NCI-H1092 (cell line): ENCODE results near the gene RHBDL1.

ENCODE experiments used
- DNase-seq: peaks from one replicate; lab custom pipeline; 2025; lab: John Stamatoyannopoulos, UW

Gene RHBDL1

DNA sequence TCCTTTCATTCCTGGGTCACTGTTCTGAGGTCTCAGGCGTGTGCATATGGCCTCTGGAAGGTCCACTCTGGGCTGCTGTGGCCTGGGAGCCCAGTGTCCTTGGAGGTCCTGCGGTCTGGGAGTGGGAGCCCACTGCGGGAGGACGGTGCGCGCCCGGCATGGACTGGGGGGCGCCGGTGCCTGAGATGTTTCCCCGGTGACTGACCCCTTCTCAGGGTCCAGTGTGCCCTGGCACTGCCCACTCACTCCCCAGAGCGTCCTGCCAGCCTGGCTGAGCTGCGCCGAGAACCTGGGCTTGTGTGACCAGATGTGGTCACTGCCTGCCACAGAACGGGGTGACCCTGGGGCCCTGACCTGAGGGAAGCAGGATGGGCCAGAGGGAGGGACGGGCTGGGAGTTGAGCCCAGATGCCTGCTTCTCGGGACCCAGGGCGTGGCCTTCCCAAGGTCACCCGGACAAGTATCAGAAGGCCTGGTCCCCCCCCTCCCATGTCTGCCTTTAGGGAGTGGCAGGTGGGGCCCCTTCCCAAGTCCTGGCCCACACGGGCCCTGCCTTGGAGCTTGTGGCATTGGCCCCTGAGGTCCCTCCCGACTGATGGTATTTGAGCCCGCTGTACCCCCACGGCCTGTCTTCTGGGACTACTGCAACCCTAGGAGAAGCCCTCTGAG is 1.1 kb upstream of the RHBDL1 start:
- DNase-seq, result no peak

DNA sequence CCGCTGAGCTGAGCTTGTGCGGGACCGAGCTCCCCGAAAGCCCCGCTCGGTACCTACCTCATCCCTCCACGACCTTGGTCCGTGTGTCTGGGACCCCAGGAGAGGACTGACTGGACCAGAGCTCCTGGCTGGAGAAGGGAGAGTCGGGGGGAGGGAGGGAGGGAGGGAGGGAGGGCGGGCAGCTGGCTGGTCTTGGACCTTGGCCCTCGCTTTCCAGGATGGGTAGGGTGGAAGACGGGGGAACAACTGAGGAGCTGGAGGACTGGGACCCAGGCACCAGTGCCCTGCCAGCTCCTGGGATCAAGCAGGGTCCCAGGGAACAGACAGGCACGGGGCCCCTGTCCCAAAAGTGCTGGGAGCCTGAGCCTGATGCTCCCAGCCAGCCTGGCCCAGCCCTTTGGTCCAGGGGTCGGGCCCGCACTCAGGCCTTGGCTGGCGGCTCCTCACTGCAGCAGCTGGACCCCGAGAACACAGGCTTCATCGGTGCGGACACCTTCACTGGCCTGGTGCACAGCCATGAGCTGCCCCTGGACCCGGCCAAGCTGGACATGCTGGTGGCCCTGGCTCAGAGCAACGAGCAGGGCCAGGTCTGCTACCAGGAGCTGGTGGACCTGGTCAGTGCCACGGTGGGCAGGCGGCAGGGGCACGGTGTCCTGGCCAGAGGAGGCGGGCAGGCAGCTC is 553 bp downstream of the RHBDL1 start:
- no peak for DNase-seq

DNA sequence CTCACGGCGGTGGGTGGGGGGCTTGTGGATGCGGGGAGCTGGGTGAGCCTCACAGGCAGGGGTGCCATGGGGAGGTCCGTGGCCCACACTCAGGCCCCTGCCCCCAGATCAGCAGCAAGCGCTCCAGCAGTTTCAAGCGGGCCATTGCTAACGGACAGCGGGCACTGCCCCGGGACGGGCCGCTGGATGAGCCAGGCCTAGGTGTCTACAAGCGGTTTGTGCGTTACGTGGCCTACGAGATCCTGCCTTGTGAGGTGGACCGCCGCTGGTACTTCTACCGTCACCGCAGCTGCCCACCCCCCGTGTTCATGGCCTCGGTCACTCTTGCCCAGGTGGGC is 1.1 kb downstream of the RHBDL1 start:
- no peak for DNase-seq

DNA sequence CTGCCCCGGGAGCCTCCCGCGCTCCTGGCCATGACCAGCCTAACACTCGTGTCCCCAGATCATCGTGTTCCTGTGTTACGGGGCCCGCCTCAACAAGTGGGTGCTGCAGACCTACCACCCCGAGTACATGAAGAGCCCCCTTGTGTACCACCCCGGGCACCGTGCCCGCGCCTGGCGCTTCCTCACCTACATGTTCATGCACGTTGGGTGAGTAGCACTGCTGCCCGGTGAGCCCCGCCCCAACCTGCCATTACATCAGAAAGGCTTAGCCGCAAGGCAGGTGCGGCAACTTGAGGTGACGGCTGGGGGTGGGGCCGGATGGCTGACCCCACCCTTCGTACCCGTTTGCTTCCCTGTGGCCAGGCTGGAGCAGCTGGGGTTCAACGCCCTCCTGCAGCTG is 1.4 kb downstream of the RHBDL1 start:
- DNase-seq, result no peak

DNA sequence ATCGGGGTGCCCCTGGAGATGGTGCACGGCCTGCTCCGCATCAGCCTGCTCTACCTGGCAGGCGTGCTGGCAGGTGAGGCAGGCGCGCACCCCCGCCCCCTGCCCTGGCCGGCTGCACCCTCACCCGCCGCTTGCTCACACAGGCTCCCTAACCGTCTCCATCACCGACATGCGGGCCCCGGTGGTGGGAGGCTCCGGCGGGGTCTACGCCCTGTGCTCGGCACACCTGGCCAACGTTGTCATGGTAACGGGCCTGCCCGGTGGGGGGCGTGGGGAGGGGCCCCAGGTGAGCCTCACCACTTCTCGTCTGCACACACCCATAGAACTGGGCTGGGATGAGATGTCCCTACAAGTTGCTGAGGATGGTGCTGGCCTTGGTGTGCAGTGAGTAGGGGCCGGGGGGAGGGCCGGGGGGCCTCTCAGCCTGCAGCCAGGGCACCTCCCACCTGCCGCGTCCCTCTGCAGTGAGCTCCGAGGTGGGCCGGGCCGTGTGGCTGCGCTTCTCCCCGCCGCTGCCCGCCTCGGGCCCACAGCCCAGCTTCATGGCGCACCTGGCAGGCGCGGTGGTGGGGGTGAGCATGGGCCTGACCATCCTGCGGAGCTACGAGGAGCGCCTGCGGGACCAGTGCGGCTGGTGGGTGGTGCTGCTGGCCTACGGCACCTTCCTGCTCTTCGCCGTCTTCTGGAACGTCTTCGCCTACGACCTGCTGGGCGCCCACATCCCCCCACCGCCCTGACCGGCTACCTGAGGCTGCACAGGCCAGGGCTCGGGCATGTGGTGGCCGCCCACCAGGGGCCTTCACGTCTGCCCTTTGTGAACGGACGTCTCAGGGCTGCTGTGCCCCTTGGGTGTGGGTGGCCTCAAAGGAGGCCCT is 2.1 kb downstream of the RHBDL1 start:
- DNase-seq, result no peak

DNA sequence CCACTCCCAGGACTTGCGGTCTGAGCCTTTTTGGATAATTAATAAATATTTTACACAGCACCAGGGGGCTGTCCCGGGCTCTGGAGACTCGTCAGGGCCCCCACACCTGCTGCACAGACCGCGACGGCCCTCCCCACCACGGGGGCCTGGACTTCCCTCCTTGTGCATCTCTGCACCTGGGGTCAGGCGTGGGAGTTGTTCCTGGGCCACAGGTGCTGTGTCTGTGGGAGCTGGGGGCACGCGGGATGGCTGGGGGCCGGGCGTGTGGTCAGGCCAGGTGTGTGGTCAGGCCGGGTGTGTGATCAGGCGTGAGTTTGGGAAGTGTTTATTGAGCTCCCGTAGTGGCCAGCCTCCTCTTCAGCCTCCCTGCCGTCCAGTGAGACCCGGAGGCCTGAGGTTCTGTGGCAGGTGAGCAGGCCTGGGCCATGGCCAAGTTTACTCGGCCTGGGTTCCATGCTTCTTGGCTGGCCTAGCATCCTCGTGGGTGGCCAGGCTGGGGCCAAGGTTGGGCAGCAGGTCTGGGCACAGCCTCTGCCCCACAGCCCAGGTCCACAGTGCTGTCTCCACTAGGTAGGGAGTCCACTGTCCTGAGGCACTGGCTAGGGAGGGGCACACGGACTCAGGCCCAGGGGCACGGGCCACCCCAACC is 2.9 kb downstream of the RHBDL1 start:
- DNase-seq, result no peak

DNA sequence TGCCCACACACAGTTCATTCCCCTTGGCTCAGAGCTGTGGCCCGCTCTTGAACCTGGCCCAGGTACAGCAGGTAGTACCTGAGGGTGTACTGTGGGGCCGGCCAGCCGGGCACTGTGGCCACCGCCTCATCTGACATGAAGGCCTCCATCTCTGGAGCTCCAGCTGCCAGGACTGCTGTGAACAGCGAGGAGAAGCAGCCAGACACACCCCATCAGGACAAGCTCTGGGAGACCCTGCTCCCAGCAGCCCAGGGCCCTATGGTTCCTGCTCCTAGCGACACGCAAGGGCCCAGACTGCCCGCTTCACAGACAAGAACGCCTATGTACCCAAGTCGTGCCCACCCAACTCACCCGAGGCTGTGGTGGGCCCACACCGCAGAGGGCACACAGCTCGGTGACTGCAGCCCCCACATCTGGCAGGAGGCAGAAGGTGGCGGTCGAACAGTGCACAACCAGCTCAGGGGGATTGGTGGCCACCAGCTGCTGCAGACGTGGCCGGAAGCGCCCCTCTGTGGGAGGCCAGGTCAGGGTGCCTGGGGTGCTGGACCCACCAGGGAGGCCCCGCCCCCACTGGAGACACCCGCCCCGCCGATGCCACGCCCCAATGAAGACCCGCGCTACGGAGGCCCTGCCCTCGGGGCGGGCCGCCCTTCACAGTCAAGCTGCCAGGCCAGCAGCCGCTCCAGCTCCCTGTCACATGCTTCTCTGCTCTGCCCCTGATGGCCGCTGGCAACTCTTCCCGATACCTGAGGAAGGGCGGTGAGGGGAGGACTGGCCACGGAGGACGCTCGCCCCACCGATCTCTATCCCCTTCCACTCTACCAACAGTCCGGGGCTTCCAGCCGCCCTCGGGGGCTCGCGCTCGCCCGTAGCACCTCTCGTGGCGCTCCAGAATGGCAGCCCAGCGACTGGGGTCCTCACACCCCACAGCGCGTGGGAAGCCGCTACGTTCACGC is 3.7 kb downstream of the RHBDL1 start:
- DNase-seq, result peak; percentile 69

DNA sequence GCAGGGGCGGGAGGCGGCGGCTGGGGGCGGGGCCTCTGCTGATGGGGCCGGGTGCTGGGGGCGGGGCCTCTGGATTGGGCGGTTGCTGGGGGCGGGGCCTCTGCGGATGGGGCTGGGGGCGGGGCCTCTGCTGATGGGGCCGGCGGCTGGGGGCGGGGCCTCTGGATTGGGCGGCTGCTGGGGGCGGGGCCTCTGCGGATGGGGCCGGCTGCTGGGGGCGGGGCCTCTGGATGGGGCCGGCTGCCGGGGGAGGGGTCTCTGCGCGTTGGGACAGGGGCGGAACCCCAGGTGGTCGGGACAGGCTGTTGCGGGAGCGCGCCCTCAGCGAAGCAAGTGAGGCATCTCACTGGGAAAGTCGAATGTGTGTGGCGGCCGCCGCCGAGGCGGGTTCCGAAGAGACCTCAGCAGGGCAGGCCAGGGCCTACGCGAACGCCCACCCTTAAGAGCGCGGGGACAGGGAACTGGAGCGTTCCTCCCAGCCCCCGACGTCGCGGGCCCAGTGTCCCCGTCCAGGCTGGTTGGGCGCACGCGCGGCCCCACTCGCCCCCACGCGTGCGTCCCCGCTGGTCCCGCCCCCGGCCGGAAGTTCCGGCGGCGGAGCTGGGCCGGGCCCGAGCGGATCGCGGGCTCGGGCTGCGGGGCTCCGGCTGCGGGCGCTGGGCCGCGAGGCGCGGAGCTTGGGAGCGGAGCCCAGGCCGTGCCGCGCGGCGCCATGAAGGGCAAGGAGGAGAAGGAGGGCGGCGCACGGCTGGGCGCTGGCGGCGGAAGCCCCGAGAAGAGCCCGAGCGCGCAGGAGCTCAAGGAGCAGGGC is 4.5 kb downstream of the RHBDL1 start, which contains the start of gene STUB1:
Gene STUB1 (plus strand): TSS at position 597 of the 811 bp plus-strand sequence. CDS start 116 bp downstream, at position 713.
- peak; percentile 83 for DNase-seq

DNA sequence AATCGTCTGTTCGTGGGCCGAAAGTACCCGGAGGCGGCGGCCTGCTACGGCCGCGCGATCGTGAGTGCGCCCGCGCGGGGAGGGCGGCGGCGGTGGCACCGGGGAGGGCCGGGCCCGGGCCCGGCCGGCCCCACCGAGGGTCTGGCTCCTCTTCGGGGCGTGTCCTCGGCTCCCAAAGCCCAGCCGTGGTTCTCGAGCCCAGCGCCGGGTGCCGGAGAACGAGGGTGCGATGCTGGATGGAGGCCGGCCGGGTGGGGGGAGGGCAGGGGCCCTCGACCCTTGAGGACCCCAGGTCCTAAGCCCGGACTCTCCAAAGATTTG is 5.1 kb downstream of the RHBDL1 start:
- DNase-seq, result no peak

DNA sequence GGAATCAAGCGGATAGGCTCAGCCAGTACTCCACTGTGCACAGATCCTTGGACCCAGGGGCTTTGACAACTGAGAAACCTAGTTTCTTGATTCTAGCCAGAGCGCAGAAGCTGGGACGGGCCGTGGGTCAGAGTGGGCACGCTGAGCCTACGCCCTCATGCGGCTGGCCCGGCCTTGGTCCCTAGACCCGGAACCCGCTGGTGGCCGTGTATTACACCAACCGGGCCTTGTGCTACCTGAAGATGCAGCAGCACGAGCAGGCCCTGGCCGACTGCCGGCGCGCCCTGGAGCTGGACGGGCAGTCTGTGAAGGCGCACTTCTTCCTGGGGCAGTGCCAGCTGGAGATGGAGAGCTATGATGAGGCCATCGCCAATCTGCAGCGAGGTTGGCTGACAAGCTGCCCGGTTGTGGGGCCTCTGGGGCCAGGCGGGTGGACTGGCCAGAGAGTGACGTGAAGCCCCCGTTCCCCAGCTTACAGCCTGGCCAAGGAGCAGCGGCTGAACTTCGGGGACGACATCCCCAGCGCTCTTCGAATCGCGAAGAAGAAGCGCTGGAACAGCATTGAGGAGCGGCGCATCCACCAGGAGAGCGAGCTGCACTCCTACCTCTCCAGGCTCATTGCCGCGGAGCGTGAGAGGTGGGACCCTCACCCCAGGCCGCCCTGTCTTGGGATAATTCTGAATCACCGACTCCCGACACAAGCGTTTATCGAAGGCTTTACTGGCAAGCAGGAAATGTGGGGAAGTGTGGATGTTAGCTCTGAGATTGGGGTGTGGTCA is 5.7 kb downstream of the RHBDL1 start:
- peak; percentile 22 for DNase-seq

DNA sequence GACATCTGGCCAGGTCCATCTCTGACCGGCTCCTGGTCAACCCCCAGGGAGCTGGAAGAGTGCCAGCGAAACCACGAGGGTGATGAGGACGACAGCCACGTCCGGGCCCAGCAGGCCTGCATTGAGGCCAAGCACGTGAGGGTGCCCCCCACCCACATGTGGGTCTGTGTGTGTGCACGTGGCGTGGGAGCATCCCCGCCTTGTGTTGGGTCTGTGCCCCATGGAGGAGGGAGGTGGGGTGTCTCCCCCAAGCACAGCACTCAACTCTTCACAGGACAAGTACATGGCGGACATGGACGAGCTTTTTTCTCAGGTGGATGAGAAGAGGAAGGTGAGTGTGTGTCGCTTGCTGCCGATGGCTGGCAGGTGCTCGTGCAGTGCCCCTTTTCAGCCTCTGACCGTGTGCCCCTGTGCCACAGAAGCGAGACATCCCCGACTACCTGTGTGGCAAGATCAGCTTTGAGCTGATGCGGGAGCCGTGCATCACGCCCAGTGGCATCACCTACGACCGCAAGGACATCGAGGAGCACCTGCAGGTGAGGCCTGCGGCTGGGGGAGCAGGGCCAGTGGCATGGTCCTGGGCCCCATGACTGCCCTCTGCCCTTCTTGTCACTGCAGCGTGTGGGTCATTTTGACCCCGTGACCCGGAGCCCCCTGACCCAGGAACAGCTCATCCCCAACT is 6.4 kb downstream of the RHBDL1 start:
- DNase-seq, result no peak

DNA sequence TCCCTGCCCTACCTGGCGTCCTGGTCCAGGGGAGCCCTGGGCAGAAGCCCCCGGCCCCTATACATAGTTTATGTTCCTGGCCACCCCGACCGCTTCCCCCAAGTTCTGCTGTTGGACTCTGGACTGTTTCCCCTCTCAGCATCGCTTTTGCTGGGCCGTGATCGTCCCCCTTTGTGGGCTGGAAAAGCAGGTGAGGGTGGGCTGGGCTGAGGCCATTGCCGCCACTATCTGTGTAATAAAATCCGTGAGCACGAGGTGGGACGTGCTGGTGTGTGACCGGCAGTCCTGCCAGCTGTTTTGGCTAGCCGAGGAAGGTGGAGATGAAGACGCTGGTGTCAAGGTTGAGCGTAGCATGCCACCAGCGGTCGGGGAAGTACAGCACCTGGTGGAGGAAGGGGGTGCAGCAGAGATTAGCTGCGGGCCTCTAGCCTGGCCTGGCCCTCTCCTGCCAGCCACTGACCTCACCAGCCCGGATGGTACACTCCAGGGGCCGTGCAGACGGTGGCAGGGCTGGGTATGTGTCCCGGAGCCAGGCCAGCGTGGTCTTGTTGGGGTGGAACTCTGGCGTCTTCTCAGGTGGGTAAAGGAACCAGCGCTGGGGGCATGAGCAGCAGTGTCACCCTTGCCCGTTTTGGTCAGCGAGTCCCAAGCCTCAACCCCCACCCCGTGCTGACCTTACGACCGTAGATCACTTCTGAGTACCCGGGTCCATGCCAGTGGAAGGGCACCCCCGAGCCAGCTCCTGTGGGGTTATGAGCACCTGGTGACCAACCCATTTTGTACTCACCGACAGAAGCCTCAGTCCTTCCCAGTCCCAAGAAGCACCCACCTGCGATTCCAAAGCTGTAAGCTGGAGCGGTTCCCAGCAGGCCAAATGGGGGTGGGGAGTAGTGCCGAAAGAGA is 7.3 kb downstream of the RHBDL1 start:
- DNase-seq, result no peak

DNA sequence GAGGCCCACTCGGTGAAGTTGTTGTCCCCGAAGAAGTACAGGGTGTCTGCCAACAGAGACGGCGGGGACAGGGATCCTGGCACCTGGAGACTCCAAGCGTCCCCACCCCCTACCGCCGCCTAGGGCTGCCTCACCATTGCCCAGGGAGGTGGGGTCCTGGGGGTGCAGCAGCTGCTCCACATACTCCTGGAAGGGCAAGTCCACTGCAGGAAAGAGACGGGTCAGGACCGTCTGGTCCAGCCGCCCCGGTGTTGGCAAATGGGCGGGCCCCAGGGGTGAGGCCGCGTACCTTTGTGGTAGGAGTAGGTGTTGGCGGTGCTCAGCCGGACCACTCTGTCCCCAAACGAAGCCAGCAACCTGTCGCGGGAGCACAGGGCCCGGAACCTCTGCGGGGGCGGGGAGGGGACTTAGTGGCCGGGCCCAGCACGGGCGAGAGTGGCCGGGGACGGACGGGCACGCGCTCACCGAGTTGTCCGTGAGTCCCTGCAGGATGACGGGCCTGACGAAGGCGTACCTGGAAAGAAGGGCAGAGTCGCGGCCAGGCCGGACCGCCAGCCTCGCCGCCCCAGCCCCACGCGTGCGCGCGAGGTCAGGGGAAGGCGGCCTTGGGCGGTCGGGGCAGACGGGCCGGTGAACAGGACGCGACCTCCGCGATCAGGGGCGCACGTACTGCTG is 8.1 kb downstream of the RHBDL1 start:
- no peak for DNase-seq

DNA sequence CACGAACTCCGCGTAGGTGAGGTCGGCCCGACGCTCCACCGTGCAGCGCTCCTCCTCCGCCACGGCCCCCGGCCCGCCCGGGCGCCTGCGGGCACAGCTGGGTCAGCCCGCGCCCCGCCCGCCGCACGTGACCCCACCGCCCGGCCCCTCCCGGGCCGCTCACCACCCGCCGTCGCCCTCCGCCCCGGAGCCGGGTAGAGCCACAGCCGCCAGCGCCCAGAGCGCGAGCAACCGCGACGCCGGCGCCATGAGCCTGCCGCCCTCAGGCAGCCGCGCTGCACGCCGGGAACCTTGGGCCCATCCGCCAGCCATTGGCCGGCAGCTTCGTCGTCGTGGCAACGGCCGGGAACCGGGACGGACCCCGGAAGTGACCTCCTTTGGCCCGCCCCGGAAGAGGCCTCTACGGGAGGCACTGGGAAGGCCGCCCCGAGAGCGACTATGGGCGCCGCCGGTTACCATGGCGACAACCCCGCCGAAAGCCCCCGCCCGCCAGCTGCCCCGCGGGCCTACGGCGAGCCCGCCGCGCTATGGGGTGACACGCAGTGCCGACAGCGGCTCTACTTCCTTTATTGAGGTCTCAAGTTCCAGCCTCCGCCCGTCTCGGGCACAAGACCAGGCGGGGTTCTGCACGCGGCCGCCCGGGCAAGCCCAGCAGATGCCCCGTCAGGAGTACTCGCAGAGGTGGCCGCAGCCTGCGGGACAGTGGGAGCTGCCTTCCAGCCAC is 8.8 kb downstream of the RHBDL1 start, which contains the start of gene JMJD8:
Gene JMJD8 (minus strand): TSS at position 264 of the 724 bp plus-strand sequence. CDS start 15 bp downstream, at position 249.
- peak; percentile 97 for DNase-seq

DNA sequence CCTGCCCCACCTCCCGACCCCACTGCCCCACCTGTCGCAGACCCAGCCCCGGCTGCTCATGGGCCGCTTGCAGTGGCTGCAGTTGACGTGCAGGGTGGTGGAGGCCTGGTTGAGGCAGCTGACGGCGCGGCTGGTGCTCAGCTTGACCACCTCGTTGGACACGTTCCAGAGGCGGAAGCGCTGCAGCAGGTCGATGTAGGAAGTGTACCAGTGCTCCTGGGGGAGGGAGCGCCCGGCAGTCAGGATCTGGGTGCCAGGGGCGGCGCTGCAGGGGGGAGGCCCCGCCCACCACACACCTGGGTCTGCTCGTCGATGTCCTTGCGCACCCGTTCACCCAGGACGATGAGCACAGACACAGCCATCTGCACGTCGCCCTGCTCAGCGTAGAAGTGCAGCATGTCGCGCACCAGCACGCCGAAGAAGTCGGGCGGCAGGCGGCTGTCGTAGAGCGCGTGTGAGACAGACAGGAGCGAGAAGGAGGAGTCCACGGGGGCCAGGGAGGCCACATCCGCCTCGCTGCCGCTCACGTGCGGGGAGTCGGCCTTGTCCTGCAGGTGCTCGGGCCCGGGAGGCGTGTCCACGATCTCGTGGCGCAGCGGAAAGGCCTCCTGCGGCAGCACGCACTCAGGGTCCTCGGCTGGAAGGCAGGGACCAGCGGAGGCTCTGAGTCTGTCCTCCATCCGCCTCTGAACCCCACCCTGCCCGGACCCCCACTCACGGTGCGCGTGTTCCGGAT is 9.7 kb downstream of the RHBDL1 start:
- no peak for DNase-seq

DNA sequence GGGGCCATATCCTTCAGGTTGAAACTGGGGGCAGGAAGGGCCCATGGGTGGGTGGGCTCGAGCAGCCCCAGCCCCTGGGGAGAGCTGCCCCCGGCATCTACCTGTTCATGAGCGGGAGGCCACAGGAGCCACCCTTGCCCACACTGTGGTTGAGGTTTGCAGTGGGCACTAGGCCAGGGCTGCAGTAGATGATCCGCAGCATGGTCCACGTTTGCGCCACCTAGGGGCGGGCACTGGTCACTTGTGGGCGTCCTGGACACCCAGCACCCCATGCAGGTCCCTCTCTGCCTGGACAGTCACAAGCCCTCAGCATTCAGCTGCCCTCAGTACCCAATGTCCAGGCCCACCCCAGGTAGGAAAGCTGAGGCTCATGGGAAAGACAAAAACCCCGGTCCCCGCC is 10.5 kb downstream of the RHBDL1 start:
- peak; percentile 20 for DNase-seq
